Thoracic aorta (tissue), 2 donors: ENCODE results near the gene BABAM1. TPM values are rescaled to one million over a fixed set of nuclear protein-coding genes. Genes with fewer than 3 reads are reported as not detected.

Experiments
- ATAC-seq: fragments of 150-250 bp; one replicate; pipeline ENCODE4 v1.8.0; 2017; ENCODE audit warnings: low read depth; ENCODE audit not compliant: insufficient number of reproducible peaks, low FRiP score
- DNase-seq: peaks from one replicate; pipeline ENCODE4 v3.0.0-alpha.2; 2020; ENCODE audit warnings: low spot score
- H3K27ac ChIP-seq, 2 donors: fragments of 200-600 bp; sonication (generic); 1 replicate in 1 of 2; 2 replicates in 1 of 2; pipeline ENCODE4 v1.5.1; 2016; ENCODE audit warnings: mild to moderate bottlenecking in 2 of 2, moderate library complexity in 2 of 2
- H3K27me3 ChIP-seq: fragments of 200-600 bp; sonication (generic); replicated peaks from 2 replicates; pipeline ENCODE4 v1.6.0; 2016; ENCODE audit warnings: mild to moderate bottlenecking; ENCODE audit not compliant: insufficient read depth
- H3K36me3 ChIP-seq: fragments of 200-600 bp; sonication (generic); one replicate; pipeline ENCODE4 v1.5.1; 2016
- H3K4me1 ChIP-seq, 2 donors: fragments of 200-600 bp; sonication (generic); 1 replicate in 1 of 2; 2 replicates in 1 of 2; pipeline versions ENCODE4 v1.5.1 to v1.6.0; 2016; ENCODE audit warnings: low read depth in 2 of 2, mild to moderate bottlenecking in 1 of 2; ENCODE audit not compliant: control insufficient read depth in 1 of 2
- H3K4me3 ChIP-seq: fragments of 200-600 bp; sonication (generic); 2 replicates; pipeline ENCODE4 v1.5.1; 2016; ENCODE audit warnings: mild to moderate bottlenecking
- H3K9me3 ChIP-seq: fragments of 200-600 bp; sonication (generic); 2 replicates; pipeline ENCODE4 v1.5.1; 2016
- total RNA-seq, 2 donors: library from RNA; depleted of rRNA; stranded (reverse); fragments of >200 nt; gene quantifications; one replicate each; pipeline versions ENCODE4 v1.1.0 to v1.2.3, GENCODE V29; 2016
- TF ChIP-seq, protein P1 (sequence below): fragments of 200-600 bp; sonication (generic); IDR thresholded peaks from one replicate; pipeline ENCODE4 v1.5.1; 2019; ENCODE audit warnings: antibody characterized with exemption

The BABAM1 gene
- total RNA-seq, 2 donors from 2014 or later = 55.2 to 87.2 TPM

DNA sequence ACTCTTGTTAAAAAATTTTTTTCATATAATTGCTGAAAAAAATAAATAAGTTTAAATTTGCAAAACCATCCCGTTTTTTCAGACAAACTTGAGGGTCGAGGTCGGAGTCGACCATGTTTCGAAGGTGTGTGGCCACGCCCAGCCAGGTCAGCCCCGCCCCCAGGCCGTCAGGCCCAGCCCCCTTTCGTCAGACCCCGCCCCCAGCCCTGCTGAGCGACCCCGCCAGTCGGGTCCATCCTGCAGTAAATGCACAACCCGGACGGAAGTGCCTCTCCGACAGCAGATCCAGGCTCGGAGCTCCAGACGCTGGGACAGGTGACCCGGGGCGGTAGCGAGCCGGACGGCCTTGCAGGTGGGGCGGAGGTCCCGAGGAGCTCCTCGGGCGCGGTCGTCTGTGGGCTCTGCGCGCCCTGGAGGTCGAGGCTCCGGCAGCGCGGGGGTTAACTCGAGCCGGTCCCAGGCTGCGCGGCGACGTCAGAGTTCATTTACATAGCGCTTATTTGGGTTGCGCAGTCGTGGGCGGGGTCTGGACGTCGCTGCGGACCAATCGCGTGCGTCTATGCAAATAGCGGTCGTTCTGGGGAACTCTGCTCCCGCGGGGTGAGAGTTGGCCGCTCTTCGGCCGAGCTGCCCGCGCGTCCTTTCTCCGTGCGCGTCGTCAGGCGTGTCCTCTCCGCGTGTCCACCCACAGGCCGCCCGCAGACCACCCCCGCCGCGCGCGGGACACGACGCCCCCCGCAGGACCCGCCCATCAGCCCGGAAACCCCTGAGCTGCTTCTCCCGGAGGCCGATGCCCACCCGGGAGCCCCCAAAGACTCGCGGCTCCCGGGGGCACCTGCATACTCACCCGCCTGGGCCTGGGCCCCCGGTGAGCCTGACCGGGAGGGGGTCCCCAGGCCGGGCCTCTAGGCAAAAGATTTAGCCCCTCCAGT, 41.0 kb upstream of the BABAM1 start, which contains the start of gene OCEL1:
TSS of gene OCEL1 (plus strand) at position 225 of the 932 bp plus-strand sequence. CDS start at position 247, 22 bp downstream.
- DNase-seq (peak; percentile 95), ATAC-seq (peak; percentile 96)
- Histone ChIP-seq H3K36me3 (peaks cover 5% of the 10 kb centered on the region), H3K4me1 (peaks cover 0 to 20% of the 10 kb centered on the region in 2 donors), H3K27ac (peak within 1 kb of the TSS; percentile 70 to 82), H3K4me3 (peak within 1 kb of the TSS; percentile 93), H3K9me3 (no peaks in the 10 kb centered on the region), H3K27me3 (no peaks in the 10 kb centered on the region)
- TF ChIP-seq, protein P1, sequence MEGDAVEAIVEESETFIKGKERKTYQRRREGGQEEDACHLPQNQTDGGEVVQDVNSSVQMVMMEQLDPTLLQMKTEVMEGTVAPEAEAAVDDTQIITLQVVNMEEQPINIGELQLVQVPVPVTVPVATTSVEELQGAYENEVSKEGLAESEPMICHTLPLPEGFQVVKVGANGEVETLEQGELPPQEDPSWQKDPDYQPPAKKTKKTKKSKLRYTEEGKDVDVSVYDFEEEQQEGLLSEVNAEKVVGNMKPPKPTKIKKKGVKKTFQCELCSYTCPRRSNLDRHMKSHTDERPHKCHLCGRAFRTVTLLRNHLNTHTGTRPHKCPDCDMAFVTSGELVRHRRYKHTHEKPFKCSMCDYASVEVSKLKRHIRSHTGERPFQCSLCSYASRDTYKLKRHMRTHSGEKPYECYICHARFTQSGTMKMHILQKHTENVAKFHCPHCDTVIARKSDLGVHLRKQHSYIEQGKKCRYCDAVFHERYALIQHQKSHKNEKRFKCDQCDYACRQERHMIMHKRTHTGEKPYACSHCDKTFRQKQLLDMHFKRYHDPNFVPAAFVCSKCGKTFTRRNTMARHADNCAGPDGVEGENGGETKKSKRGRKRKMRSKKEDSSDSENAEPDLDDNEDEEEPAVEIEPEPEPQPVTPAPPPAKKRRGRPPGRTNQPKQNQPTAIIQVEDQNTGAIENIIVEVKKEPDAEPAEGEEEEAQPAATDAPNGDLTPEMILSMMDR = no peak

DNA sequence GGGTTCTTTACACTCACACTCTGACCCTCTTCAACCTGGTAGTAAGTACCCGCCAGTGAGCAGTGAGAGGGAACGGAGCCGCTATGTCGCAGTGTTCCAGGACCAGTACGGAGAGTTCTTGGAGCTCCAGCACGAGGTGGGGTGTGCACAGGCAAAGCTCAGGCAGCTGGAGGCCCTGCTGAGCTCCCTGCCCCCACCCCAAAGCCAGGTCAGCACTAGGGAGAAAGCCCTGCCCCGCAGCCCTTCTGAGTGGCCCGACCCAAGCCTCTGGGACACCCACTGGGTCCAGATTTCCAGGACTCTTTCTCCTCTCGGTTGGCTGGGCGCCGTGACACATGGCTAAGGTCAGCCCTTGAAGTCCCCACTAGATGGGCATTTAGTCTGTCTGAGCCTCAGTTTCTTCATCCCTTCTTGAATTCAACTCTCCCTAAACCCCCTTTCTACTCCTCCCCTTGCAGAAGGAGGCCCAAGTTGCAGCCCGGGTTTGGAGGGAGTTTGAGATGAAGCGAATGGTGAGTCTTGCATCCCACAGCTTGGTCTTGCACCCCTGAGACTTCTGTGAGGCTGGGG, 39.4 kb upstream of the BABAM1 start:
- H3K4me1 ChIP-seq = peaks cover 0 to 20% of the 10 kb centered on the region in 2 donors
- H3K9me3 ChIP-seq = no peaks in the 10 kb centered on the region
- TF ChIP-seq, protein P1 = no peak
- DNase-seq (no peak), ATAC-seq (no peak)
- no peak overlapping the region for H3K27ac ChIP-seq
- no peaks in the 10 kb centered on the region for H3K27me3 ChIP-seq
- peaks cover 5% of the 10 kb centered on the region for H3K36me3 ChIP-seq
- no peak overlapping the region for H3K4me3 ChIP-seq

DNA sequence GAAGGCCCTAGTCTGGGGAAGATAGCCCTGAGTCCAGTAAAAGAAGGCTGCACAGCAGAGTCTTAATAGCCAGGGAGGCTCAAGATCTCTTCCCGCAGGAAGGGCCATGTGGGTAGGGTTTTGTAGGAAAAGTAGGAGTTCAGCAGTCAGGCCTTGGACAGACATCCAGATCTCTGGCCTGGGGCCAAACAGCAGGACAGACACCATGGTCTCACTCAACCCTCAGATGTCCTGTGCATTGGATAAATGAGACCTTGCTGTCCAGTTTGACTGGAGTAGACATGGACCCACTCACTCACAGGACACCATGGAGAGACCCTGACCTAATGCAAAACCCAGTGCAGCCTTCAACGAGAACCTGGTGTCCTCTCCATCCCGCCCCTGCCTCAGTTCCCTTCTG, 37.4 kb upstream of the BABAM1 start:
- H3K9me3 ChIP-seq = no peaks in the 10 kb centered on the region
- H3K27me3 ChIP-seq = no peaks in the 10 kb centered on the region
- TF ChIP-seq, protein P1 = no peak
- ATAC-seq (no peak), DNase-seq (no peak)
- peaks cover under 1 to 28% of the 10 kb centered on the region in 2 donors for H3K4me1 ChIP-seq
- H3K4me3 ChIP-seq = no peak overlapping the region
- H3K36me3 ChIP-seq = peaks cover 11% of the 10 kb centered on the region
- no peak overlapping the region for H3K27ac ChIP-seq

DNA sequence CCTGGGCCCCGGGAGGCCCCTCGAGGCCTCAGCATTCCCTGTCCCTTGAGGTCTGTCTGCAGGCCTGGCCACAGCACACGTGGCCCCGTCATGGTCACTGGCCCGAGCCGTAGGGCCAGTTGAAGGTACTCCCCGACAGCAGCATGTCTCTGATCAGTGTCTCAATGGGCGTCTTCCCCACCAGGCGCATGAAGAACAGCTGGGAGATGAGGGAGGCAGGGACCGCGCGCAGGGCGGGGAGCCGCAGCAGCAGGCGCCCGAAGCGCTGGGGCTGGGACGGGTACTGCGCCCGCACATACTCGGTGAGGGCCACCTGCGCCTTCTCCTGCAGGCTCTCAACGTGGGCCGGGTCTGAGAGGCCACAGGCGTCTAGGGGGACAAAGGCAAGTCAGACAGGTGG, 35.0 kb upstream of the BABAM1 start:
- Histone ChIP-seq H3K27ac (no peak overlapping the region), H3K36me3 (peaks cover 11% of the 10 kb centered on the region), H3K9me3 (no peaks in the 10 kb centered on the region), H3K4me3 (no peak overlapping the region), H3K27me3 (no peaks in the 10 kb centered on the region), H3K4me1 (peaks cover 12 to 31% of the 10 kb centered on the region in 2 donors)
- no peak for ATAC-seq
- TF ChIP-seq, protein P1 = no peak
- DNase-seq = no peak

DNA sequence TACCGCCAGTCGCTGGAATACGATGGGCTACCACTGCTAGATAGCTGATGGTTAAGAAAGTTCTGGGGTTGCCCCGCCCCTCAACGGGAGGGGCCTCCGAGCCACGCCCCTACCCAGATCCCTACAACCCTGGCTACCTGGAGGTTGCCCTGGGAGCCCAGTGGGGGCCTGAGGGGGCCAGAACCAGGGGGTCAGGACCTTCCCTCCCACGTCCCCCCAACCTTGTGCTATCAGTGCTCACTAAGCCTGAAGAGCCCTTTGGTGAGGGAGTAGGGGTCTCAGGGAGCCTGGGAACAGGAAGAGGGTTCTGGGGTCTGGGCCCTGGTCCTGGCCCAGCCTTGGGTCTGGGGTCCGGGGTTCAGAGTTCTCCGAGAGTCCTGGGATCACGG, 32.3 kb upstream of the BABAM1 start:
- peaks cover 12 to 23% of the 10 kb centered on the region in 2 donors for H3K4me1 ChIP-seq
- H3K27me3 ChIP-seq = no peaks in the 10 kb centered on the region
- TF ChIP-seq, protein P1 = no peak
- H3K9me3 ChIP-seq = no peaks in the 10 kb centered on the region
- no peak for ATAC-seq
- peak overlapping the region; percentile 50 to 60 for H3K27ac ChIP-seq
- DNase-seq = no peak
- peaks cover 8% of the 10 kb centered on the region for H3K36me3 ChIP-seq
- peak overlapping the region; percentile 76 for H3K4me3 ChIP-seq
